Activated T-cell treated with anti-CD3 and anti-CD28 coated beads, Interleukin-2, amount 50 U/mL, for 48 hours (primary cell): ENCODE results near the gene CARD16.
A peak's percentile ranks its signal among the peaks of the same experiment; 100 is the strongest.
"Not testable (repeated sequence)": the region's sequence is repeated elsewhere in the genome, so short reads cannot be mapped to it uniquely, and the experiment has no call there.

Experiments
- DNase-seq, 2 experiments: peaks; one replicate each; pipeline ENCODE4 v3.0.0-alpha.2; 2020

Gene CARD16

GRCh38 chr11:105044557-105045524 lies at the start of gene CARD16:
Gene CARD16 (minus strand): TSS chr11:105045335. CDS start chr11:105045297, 38 bp downstream.
- peak; percentile 38 to 48 for DNase-seq

- DNase-seq: no peak
Observed at GRCh38 chr11:105092256-105093239, 47.4 kb upstream of the CARD16 start.

- DNase-seq: no peak
Observed at GRCh38 chr11:105081412-105082150, 36.4 kb upstream of the CARD16 start.

- not testable (repeated sequence) for DNase-seq
Observed at GRCh38 chr11:105080171-105080906, 35.2 kb upstream of the CARD16 start.

GRCh38 chr11:105078283-105078682 lies 33.1 kb upstream of the CARD16 start:
- DNase-seq: no peak

- peak; percentile 44 to 58 for DNase-seq
Observed at GRCh38 chr11:105077141-105077790, 32.1 kb upstream of the CARD16 start.

- DNase-seq: no peak
Observed at GRCh38 chr11:105074166-105074530, 29.0 kb upstream of the CARD16 start.

- DNase-seq: no peak
Observed at GRCh38 chr11:105073456-105074165, 28.5 kb upstream of the CARD16 start.

- not testable (repeated sequence) for DNase-seq
Observed at GRCh38 chr11:105072080-105072479, 26.9 kb upstream of the CARD16 start.

GRCh38 chr11:105071089-105071732 lies 26.1 kb upstream of the CARD16 start:
- no peak for DNase-seq

- no peak for DNase-seq
Observed at GRCh38 chr11:105070306-105070705, 25.2 kb upstream of the CARD16 start.

GRCh38 chr11:105069749-105070148 lies 24.6 kb upstream of the CARD16 start:
- not testable (repeated sequence) for DNase-seq

GRCh38 chr11:105063245-105063941 lies 18.3 kb upstream of the CARD16 start:
- DNase-seq: not testable (repeated sequence)

GRCh38 chr11:105057432-105057831 lies 12.3 kb upstream of the CARD16 start:
- DNase-seq: no peak

GRCh38 chr11:105056446-105056845 lies 11.3 kb upstream of the CARD16 start:
- no peak for DNase-seq

- no peak for DNase-seq
Observed at GRCh38 chr11:105054723-105055493, 9.8 kb upstream of the CARD16 start.

- DNase-seq: no peak
Observed at GRCh38 chr11:105052487-105052886, 7.4 kb upstream of the CARD16 start.

- DNase-seq: no peak
Observed at GRCh38 chr11:105051559-105051958, 6.4 kb upstream of the CARD16 start.

- DNase-seq: no peak
Observed at GRCh38 chr11:105049481-105049880, 4.3 kb upstream of the CARD16 start.
